Muscle of back (tissue), 11 donors: ENCODE data around the gene ZNF431. TPM values are rescaled to one million over a fixed set of nuclear protein-coding genes. Genes with fewer than 3 reads are reported as not detected.
"Not testable (repeated sequence)": the region's sequence is repeated elsewhere in the genome, so short reads cannot be mapped to it uniquely, and the experiment has no call there.

Source experiments
- DNase-seq, 3 donors: peaks; one replicate each; pipeline versions ENCODE4 v3.0.0 to v3.0.0-alpha.2; 2013
- polyA plus RNA-seq, 10 donors: library from polyadenylated mRNA; unstranded; fragments of 120-200 nt; gene quantifications; one replicate each; pipeline ENCODE4 v1.2.1, GENCODE V29; 2013; ENCODE audit not compliant: insufficient read length in 10 of 10

The ZNF431 gene
- polyA plus RNA-seq, 10 donors, result 13.4 to 27.2 (median 20.9) TPM

DNA sequence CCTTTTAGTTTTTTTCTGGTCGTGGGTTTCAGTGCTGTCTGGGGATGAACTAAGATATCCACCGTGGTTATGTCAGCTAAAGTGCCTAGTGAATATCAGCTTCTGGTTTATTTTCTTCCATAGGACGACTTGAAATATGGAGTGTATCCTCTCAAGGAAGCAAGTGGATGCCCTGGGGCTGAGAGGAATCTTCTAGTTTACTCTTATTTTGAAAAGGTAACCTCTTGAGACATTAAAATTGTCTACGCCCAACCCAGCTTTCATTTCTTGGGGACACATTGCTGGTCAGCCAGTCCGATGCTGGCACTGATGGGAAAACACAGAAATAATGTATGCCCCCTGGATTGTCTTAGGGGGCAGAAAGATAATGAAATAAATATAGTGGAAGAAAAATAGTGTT is 1.6 kb downstream of the ZNF431 start:
- no peak for DNase-seq

DNA sequence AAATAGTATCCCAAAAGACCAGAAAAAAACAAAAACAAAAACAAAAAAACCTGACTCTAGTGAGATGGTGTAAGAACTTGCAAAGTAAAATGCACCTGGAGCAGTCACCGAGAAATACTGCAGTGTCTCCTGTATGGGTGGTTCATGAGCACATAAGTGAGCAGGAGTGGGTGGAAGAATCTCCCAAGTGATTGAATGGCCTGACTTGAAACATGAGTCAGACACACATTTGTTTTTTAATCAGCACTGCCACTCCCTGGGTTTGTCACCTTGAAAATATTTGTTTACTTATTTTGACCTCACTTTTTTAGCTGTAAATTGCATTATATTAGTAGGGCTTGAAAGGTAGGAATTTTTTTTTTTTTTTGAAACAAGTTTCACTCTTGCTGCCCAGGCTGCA is 2.0 kb downstream of the ZNF431 start:
- DNase-seq, result no peak

DNA sequence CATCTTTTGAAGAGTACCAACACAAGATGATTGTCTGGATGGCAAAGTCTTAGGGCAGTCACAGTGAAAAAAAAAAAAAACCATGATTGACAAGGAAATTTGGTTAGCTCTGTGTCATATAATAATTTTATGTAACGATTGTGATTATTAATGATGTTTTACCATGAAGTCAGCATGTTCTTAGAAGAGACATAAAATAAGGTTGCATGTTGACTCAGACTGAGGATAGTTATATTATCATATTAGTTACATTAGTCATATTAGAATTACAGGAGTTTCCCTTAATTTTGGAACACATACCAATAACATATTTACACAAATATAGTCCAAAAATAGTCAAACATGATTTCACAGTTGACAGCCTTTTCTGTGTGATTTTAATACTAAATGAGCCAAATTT is 5.7 kb downstream of the ZNF431 start:
- DNase-seq, result no peak

DNA sequence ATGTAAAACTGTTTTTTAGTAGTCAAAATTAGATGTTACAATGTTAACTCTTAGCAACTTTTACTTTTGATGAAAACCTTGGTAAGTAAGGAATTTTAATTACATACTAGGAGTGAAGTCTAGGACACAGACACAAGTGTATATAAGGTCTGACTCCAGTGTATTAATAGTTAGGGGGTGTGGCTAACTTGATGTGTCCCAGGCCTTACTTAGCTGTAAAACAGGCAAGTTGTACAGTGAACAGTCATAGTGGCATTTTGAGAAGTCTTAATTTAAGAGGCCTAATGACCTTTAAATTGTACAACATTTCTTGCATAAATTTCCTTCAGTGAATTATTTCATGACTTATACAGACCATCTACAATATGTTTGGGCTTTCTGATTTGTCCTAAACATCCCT is 6.8 kb downstream of the ZNF431 start:
- DNase-seq, result no peak

DNA sequence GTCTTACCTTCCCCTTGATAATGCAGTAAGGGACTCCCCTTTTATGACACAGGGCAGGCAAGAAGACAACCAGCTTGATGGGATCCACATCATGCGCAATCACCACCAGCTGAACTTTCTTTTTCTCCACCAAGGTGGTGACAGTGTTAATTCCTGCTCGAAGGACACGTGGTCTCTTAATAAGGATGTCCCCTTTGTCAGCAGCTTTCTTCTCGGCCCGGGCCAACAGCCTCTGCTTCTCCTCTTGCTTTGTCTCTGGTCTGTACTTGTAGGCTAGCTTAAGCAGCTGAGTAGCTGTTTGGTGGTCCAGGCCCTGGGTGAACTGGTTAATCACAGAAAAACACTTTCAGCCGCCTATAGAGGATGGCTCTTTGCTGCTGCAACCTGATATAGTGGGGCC is 8.0 kb downstream of the ZNF431 start:
- DNase-seq, result no peak

DNA sequence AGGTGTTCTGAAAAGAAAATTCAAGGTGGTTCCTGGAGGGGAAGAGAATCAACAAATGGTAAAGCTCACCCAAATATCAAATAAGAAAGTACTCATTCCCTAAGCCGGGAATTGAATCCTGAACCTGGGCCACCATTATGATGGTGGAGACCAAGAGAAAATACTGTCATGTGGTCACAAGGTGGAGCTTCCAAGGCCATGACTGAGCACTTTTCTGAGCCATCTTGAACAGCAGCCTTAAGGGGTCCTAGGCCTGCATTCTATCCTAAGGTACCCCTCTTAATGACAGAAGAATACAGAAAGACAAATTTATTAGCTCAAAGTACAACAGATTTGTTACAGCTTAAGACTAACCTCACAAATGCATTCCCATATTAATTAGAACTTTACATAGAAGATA is 9.6 kb downstream of the ZNF431 start:
- DNase-seq, result no peak

DNA sequence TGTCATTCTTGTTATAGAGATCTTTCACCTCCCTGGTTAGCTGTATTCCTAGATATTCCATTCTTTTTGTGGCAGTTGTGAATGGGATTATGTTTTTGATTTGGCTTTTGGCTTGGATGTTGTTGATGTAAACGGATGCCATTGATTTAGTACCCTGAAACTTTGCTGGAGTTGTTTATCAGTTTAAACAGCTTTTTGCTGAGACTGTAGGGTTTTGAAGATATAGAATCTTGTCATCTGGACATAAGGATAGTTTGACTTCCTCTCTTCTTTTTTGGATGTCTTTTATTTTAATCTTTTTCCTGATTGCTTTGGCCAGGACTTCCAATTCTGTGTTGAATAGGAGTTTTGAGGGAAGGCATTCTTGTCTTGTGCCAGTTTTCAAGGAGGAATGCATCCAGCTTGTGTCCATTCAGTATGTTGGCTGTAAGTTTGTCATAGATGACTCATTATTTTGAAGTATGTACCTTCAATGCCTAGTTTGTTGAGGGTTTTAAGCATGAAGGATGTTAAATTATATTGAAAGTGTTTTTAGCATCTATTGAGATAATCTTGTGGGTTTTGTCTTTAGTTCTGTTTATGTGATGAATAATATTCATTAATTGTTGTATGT is 16.8 kb downstream of the ZNF431 start:
- no peak for DNase-seq

DNA sequence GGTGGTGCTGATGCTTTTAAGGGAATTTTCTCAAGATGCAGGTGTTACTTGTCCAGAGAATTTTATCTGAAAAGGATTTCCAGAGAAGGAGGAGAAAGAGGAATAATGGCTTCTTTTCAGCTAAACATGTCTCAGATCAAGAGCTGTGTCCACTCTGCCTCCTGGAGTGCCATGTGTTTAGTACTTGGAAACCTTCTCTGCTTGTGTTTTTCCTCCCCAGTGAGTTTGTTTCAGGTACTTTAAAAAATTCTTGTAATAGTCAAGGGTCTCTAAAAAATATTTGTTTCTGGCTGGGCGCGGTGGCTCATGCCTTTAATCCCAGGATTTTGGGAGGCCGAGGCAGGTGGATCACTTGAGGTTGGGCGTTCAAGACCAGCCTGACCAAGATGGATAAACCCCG is 22.7 kb downstream of the ZNF431 start:
- DNase-seq, result no peak

DNA sequence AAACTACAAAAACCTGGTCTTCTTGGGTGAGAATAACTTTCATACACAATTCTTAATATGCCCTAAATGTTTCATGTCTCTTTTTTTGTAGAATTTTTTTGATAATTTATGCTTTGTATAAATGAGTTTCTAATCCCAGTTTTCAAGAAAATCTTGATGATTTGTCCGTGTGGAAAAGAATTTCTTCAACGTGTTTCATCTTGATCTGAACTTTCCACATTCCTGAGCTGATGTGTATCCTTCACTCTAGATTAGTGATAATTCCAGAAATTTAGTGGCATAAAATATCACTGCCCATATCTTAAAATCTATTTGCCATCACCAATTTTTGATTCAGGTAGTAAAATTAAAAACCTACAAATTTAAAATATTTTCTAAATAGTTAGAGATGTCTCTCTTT is 24.6 kb downstream of the ZNF431 start:
- DNase-seq, result no peak

DNA sequence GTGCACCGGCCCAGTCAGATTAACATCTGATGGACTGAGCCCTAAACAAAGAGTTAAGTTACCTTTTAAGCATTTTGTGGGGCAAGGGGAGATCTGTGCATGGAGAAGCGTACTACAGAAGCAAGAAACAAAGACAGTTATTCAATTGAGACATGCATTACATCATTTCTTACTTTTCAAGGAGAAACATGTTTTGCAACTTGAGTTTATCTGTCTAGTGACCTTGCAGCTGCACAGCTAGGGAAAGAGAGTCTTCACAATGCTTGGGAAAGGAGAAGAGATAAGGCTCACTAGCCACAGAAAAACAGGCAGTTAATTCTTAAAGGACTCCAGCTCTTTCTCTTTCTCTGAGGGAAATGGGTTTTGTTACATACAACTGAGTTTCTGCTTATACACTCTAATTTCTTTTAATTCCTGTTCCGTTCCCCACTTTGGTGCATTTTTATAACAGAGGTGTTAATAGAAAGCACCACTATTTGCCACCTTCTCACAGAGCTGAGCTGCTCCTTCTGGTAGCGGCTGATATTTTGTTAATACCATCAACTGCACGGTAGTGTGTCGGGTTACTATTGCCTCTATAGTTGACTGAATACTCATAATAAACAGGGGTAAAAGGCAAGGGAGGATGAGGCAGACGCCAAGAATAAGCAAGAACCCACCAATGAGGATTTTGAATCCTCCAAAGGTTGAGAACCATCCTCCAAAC is 55.9 kb downstream of the ZNF431 start:
- DNase-seq, result no peak

DNA sequence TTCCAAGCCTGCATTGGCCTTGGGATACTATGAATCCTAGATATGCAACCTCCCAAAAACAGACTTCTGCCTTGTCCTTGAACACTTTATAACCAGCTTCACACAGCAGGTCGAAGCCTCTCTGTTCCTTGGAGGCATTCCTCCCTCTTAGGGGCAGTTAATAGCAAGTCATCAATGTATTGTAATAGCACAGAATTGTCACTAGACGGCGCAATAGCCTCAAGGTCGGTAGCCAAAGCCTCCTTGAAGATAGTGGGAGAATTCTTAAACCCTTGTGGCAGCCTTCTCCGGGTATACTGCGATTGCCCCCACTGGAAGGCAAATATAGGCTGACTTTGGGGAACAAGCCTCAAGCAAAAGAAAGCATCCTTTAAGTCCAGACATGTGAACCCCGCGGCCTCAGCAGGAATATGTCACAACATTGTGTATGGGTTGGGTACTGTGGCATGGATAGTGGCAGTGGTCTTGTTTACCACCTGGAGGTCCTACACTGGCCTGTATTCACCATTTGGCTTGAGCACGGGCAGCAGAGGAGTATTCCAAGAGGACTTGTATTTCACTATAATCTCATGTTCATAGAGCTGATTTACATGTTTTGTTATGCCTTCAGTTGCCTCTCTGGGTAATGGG is 61.1 kb downstream of the ZNF431 start:
- DNase-seq, result peak; percentile 3 to 44 (median 16)

DNA sequence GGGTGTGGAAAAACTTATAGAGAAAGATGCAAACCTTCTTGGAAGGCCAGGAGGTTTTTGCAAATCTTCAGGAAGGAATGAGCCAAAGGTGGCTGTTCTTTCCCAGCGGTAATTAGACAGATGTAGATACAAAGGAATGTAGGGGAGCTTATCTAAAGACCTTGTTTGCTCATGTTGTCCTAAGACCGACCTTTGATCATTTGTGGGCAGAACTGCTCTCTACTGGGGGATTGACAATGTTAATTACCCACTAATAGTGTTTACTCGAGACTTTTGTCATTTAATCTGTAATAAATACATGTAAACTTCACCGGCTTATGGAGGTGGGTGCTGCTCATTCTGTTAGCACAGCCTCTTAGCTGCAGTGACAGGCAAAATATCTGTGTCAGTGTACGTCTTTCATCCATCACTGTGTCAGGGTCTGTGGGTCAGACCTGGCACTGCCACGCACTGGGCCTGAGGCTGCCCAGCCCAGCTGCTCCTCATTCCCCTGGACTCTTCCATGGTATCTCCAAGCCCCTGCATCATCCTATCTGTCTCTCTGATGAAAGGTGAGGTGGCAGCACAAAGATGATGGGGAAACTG is 68.3 kb downstream of the ZNF431 start:
- DNase-seq, result no peak

DNA sequence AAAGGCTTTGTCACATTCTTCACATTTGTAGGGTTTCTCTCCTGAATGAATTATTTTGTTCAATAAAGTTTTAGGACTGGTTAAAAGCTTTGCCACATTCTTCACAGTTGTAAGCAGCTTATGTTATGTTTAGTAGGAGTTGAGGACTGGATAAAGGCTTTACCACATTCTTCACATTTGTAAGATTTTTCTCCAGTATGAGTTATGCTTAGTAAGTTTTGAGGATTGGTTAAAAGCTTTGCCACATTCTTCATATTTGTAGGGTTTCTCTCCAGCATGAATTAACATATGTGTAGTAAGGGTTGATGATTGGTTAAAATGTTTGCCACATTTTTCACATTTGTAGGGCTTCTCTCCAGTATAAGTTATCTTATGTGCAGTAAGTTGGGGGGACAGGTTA is 79.9 kb downstream of the ZNF431 start:
- no peak for DNase-seq

DNA sequence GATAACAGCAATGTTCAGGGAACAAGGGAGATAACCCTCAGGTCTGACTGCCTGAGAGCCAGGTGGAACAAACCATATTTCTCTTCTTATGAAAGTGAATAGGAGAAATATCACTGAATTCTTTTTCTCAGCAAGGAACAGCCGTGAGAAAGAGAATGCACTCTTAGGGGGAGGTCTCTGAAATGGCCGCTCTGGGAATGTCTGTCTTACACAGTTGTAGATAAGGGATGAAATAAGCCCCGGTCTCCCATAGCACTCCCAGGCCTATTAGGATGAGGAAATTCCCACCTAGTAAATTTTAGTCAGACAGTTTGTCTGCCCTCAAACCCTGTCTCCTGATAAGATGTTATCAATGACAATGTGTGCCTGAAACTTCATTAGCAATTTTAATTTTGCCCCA is 88.1 kb downstream of the ZNF431 start:
- not testable (repeated sequence) for DNase-seq

DNA sequence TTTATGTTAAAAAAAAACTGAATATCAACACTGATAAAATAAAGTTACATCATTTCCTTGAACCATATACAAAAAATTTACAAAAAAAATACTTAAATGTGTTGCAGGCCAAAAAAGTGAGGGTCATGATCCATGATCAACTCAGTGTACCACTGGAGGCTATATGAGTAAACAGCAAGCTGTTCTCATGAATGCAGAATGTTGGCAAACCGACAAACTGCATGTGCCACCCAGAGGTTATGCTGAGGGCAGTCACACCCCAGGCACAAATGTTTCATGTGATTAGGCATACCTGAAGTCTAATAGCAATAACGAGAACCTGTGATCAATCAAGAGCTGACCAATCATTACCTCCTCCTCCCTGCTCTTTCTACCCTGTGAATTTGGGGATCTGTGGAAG is 91.9 kb downstream of the ZNF431 start:
- no peak for DNase-seq

DNA sequence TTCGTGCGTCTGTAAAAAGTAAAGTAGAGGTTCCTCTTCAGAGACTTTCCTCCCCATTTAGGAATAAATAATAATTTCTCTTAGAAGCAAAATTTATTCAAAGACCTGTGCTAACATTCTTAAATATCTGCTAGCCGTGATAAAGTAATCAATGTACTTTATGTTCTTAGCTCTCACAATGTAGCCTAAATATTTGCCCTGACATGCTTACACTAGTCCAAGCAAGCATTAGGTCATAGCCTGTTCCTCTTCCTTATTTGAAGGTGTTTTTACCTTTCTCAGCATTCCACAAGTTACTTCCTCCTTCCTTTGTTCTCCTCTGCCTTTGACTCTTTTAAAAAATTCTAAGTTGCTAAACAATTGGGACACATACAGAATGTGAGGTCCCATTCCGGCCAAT is 94.9 kb downstream of the ZNF431 start:
- not testable (repeated sequence) for DNase-seq

DNA sequence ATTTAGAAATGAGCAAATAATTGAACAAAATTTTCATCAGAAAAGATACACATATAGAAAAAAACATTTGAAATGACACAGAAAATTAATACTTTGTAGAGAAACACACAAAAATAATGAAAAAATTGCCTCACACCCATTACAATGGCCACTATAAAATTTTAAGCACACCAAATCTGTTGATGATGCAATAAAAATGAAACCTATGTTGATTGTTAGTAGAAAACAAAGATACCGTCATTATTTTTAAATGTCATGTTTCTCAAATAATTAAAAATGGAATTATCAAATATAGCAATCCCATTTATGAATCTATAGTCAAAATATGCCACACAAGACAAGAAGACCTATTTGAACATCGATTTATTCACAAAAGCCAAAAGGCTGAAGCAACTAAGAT is 96.8 kb downstream of the ZNF431 start:
- no peak for DNase-seq

Other genes with a start within 250 kb of the ZNF431 start
- gene ZNF85, start 218.8 kb upstream of the ZNF431 start, polyA plus RNA-seq, result 10 to 100 TPM in 6 of 10 donors, 1 to 10 TPM in 4; 6.2 to 12.2 (median 10.3) TPM
- 1 to 10 TPM; 4.7 to 8.9 (median 7.5) TPM for gene ZNF430, start 121.4 kb upstream of the ZNF431 start, polyA plus RNA-seq
- gene ZNF714, start 59.8 kb upstream of the ZNF431 start, polyA plus RNA-seq, result 10 to 100 TPM in 4 of 10 donors, 1 to 10 TPM in 6; 4.4 to 12.6 (median 9.7) TPM
- 10 to 100 TPM in 8 of 10 donors, 1 to 10 TPM in 2; 8.9 to 12.5 (median 10.5) TPM for gene ZNF708, start 187.4 kb downstream of the ZNF431 start, polyA plus RNA-seq
- gene ZNF738, start 217.0 kb downstream of the ZNF431 start, polyA plus RNA-seq, result 10 to 100 TPM; 12.5 to 24.4 (median 19.5) TPM